K562 (cell line): ENCODE measurements around the gene POLD2. TPM values are rescaled to one million over a fixed set of nuclear protein-coding genes. Genes with fewer than 3 reads are reported as not detected.

ENCODE experiments used
- CHD7 ChIP-seq: fragments of 200-600 bp; sonication (generic); IDR thresholded peaks from one replicate; pipeline ENCODE4 v1.6.1; 2012; ENCODE audit warnings: mild to moderate bottlenecking, low read depth, low read length, inconsistent platforms
- MAFK ChIP-seq: IDR thresholded peaks from 2 replicates; pipeline ENCODE4 v1.6.1; 2011; ENCODE audit warnings: low read length, improper control_type of control experiment
- MIER1 ChIP-seq: fragments of 450-650 bp; IDR thresholded peaks from 2 replicates; pipeline ENCODE4 v1.6.1; 2016; ENCODE audit warnings: antibody characterized with exemption, mild to moderate bottlenecking, low read depth
- SRSF9 ChIP-seq: fragments of 200-400 bp; formaldehyde crosslinking; IDR thresholded peaks from 2 replicates; pipeline ENCODE4 v1.6.1; 2017; ENCODE audit warnings: low read depth, low read length, borderline replicate concordance
- YBX1 ChIP-seq: fragments of 450-650 bp; IDR thresholded peaks from 2 replicates; pipeline ENCODE4 v1.7.1; 2016; ENCODE audit warnings: mild to moderate bottlenecking
- ZNF518B ChIP-seq: fragments of 250-450 bp; sonication (Bioruptor Pico); IDR thresholded peaks from 2 replicates; pipeline ENCODE4 v1.5.0; 2021; ENCODE audit warnings: mild to moderate bottlenecking, moderate library complexity
- polyA plus RNA-seq, 8 experiments: library from polyadenylated mRNA; depleted of rRNA in 4 of 8; stranded (reverse) in 5 of 8; unstranded in 3 of 8; fragments of >200 nt; fragmentation: Nextera tagmentation in 2 of 8; fragmentation: Illumina TruSeq in 1 of 8; extraction: Ambion mirVana in 2 of 8; extraction: Trizol in 1 of 8; gene quantifications; 2 replicates each; pipeline versions ENCODE4 v1.2.1 to v1.2.3, GENCODE V29; 2011 to 2014; ENCODE audit warnings: inconsistent platforms in 1 of 8, missing spikeins in 1 of 8
- total RNA-seq, 7 experiments: library from RNA; depleted of rRNA in 6 of 7; stranded (reverse); fragments of >200 nt in 6 of 7; fragmentation: Illumina TruSeq in 2 of 7; extraction: Trizol in 2 of 7; gene quantifications; 2 replicates each; pipeline versions ENCODE4 v1.2.1 to v1.2.3, GENCODE V29; 2011 to 2021; ENCODE audit warnings: low replicate concordance in 1 of 7

The POLD2 gene
- total and polyA plus RNA-seq, 9 of the 15 experiments (the other 6 are each of a cell fraction or from before 2014, with no cell fraction given) = 29.7 to 259 (median 225) TPM

- TF ChIP-seq CHD7 (no peak), ZNF518B (CRISPR knock-in tag) (no peak), SRSF9 (no peak), MIER1 (no peak), MAFK (no peak), YBX1 (no peak)
Measured at GRCh38 chr7:44068054-44068453, 55.3 kb downstream of the POLD2 start (continued).
